ENCODE results near the gene EMD. TPM values are rescaled to one million over a fixed set of nuclear protein-coding genes. Genes with fewer than 3 reads are reported as not detected.

EMD gene
- total and polyA plus RNA-seq, 10 of the 15 experiments (the other 5 are each of a cell fraction or from before 2014, with no cell fraction given) = 0.76 to 100 (median 43.2) TPM

GRCh38 chrX:154396973-154397887 is 18.1 kb downstream of the EMD start (continued):
- no peak for TF ChIP-seq ZBTB33 (IDR thresholded peaks at IDR 0.05)
- TF ChIP-seq TCF12 (IDR thresholded peaks at IDR 0.05; ENCODE audit: low read depth, low read length) = peak; percentile 63; the same call in 1 of the 2 replicates
- no peak for TF ChIP-seq SREBF2 (IDR thresholded peaks at IDR 0.05; ENCODE audit: low read length)
- TF ChIP-seq LARP7 (IDR thresholded peaks at IDR 0.05) = peak; percentile 55; the same call in 1 of the 2 replicates
- TF ChIP-seq IKZF2 (IDR thresholded peaks at IDR 0.05) = peak in 1 of 2 experiments; percentile 30; a peak in 1 of 4 replicates
- TF ChIP-seq POLR2A (IDR thresholded peaks at IDR 0.05; ENCODE audit: low read depth, low read length) = peak; percentile 32

GRCh38 chrX:154397888-154398667 is 19.0 kb downstream of the EMD start, which contains the start of gene RPL10:
RPL10 (plus strand) TSS chrX:154398377; CDS start chrX:154398520, 143 bp downstream.
- BruUV-seq (replicated peaks) = TSS peak; percentile 85
- POLR2A ChIA-PET = interaction anchor here (1.0 to 3.8 kb wide), 11 partner anchors 11 to 130 kb away, joined by 3 to 22 read pairs (median 3); partner anchors contain the start of genes ATP6AP1, DNASE1L1, EMD and FAM3A
- peak; percentile 67 for TF ChIP-seq ATF7 (IDR thresholded peaks at IDR 0.05; ENCODE audit: low read depth)
- TF ChIP-seq CBFB (IDR thresholded peaks at IDR 0.05; ENCODE audit: low read depth) = peak; percentile 91
- peak; percentile 53; the same call in 1 of the 2 replicates for TF ChIP-seq MAX (IDR thresholded peaks at IDR 0.05; ENCODE audit: low read depth, low read length)
- no peak for TF ChIP-seq CHD4 (IDR thresholded peaks at IDR 0.05)
- peak; percentile 92 for TF ChIP-seq CREM (IDR thresholded peaks at IDR 0.05; ENCODE audit: low read depth)
- TF ChIP-seq NKRF (conservative IDR thresholded peaks at IDR 0.05) = peak; percentile 27; the same call in 1 of the 2 replicates
- TF ChIP-seq PAX5 (IDR thresholded peaks at IDR 0.05; ENCODE audit: borderline replicate concordance, low read depth, low read length) = 0 out of 2 replicates have a peak, but pooled peaks have one; percentile 29
- TF ChIP-seq MLLT1 (IDR thresholded peaks at IDR 0.05) = peak; percentile 86

More at GRCh38 chrX:154397888-154398667, 19.0 kb downstream of the EMD start, which contains the start of gene RPL10:
- Histone ChIP-seq H3K4me3 (peak within 1 kb of the TSS; percentile 73), H3K36me3 (ENCODE audit: control insufficient read depth in 2 of 2, insufficient read depth in 2 of 2, low read length in 1 of 2) (peaks cover 10 to 12% of the 10 kb centered on the region in 2 experiments), H3K9me3 (replicated peaks; ENCODE audit: control insufficient read depth, insufficient read depth, low read length) (no peaks in the 10 kb centered on the region; the same call in 2 of the 3 replicates), H3K79me2 (ENCODE audit: control insufficient read depth, insufficient read depth, low read length) (peaks cover 29% of the 10 kb centered on the region), H3K4me1 (ENCODE audit: control insufficient read depth, insufficient read depth, low read length) (peaks cover 3% of the 10 kb centered on the region; the same call in 1 of the 2 replicates), H2AFZ (ENCODE audit: control insufficient read depth, low read depth, low read length) (peak within 1 kb of the TSS; percentile 51), H4K20me1 (ENCODE audit: control insufficient read depth, insufficient read depth) (peaks cover 5% of the 10 kb centered on the region; the same call in 1 of the 2 replicates), H3K4me2 (ENCODE audit: control insufficient read depth, insufficient read depth) (peak within 1 kb of the TSS; percentile 82), H3K27ac (ENCODE audit: control insufficient read depth, insufficient read depth) (peak within 1 kb of the TSS; percentile 97), H3K27me3 (replicated peaks in 1 of 2; ENCODE audit: control insufficient read depth in 2 of 2, insufficient read depth in 2 of 2, low read length in 1 of 2) (no peaks in the 10 kb centered on the region), H3K9ac (ENCODE audit: control insufficient read depth, insufficient read depth, low read length) (peak within 1 kb of the TSS; percentile 99)
- WGBS (ENCODE audit: insufficient coverage, insufficient replicate concordance, low lambda C conversion rate, missing lambda C conversion rate) = 28% methylated on average over 69 of the region's 69 CpGs
- in situ Hi-C loops (cut with MboI) = no loop called here
- ATAC-seq = peak; percentile 78
- ChIA-PET CTCF (interaction anchor here (1.4 to 3.0 kb wide), 4 partner anchors 13 to 128 kb away, joined by 5 to 23 read pairs (median 10); partner anchors contain the start of gene TAFAZZIN), SMC1A (ENCODE audit: uncharacterized antibody, unreplicated experiment) (interaction anchor here (0.6 to 2.5 kb wide), 4 partner anchors 24 to 301 kb away, joined by 3 to 7 read pairs (median 6); partner anchors contain the start of gene FLNA), RAD21 (ENCODE audit: unreplicated experiment) (interaction anchor here (1.0 to 2.1 kb wide), 6 partner anchors 13 to 129 kb away, joined by 3 to 7 read pairs (median 4); partner anchors contain the start of genes ATP6AP1 and SLC10A3)
- intact Hi-C loops (cut with micrococcal nuclease; ENCODE audit: unreplicated experiment) = loop anchor here (5.0 kb wide), 1 partner anchor 39 kb away; the partner anchor contains the start of gene GDI1
- no peak for FAIRE-seq
- DNase-seq (ENCODE audit: low read depth, low spot score) = peak; percentile 90
